OCI-LY3 (cell line): ENCODE measurements around the gene SMTN.

Experiments
- H2AFZ ChIP-seq: fragments of 200-600, 300-600 bp; shearing (Covaris generic); 2 replicates; pipeline ENCODE4 v1.6.0; 2014; ENCODE audit warnings: antibody characterized with exemption, low read depth, low read length
- H3K27ac ChIP-seq: fragments of 200-600, 300-600 bp; sonication (generic); 2 replicates; pipeline ENCODE4 v1.5.1; 2014; ENCODE audit warnings: mild to moderate bottlenecking, low read length, moderate library complexity, mixed read lengths
- H3K27me3 ChIP-seq: fragments of 200-600, 300-600 bp; sonication (generic); 2 replicates; pipeline ENCODE4 v1.6.1; 2014; ENCODE audit warnings: low read depth, low read length, mixed read lengths
- H3K36me3 ChIP-seq: fragments of 200-600, 300-600 bp; sonication (generic); replicated peaks from 2 replicates; pipeline ENCODE3; 2014; ENCODE audit warnings: low read depth, low read length, mixed read lengths
- H3K4me1 ChIP-seq: fragments of 300-600, 200-600 bp; sonication (generic); 2 replicates; pipeline ENCODE4 v1.6.1; 2014; ENCODE audit warnings: low read length, mixed read lengths
- H3K4me2 ChIP-seq: fragments of 200-600, 300-600 bp; sonication (generic); 2 replicates; pipeline ENCODE4 v1.6.1; 2014; ENCODE audit warnings: low read length, mixed read lengths
- H3K4me3 ChIP-seq: fragments of 300-600, 200-600 bp; sonication (generic); 2 replicates; pipeline ENCODE4 v1.5.1; 2014; ENCODE audit warnings: antibody characterized with exemption, mild to moderate bottlenecking, low read length, moderate library complexity
- H3K79me2 ChIP-seq: fragments of 300-600, 200-600 bp; shearing (Covaris generic); 2 replicates; pipeline ENCODE4 v1.6.1; 2014; ENCODE audit warnings: mild to moderate bottlenecking, low read length, mixed read lengths
- H3K9ac ChIP-seq: fragments of 300-600, 200-600 bp; shearing (Covaris generic); 2 replicates; pipeline ENCODE4 v1.6.0; 2014; ENCODE audit warnings: mild to moderate bottlenecking, low read length, moderate library complexity
- H3K9me3 ChIP-seq: fragments of 200-600, 300-600 bp; shearing (Covaris generic); 2 replicates; pipeline ENCODE4 v1.6.1; 2014; ENCODE audit warnings: low read length, mixed read lengths; ENCODE audit not compliant: insufficient read depth
- H4K20me1 ChIP-seq: fragments of 200-600, 300-600 bp; sonication (generic); 2 replicates; pipeline ENCODE4 v1.6.1; 2016; ENCODE audit warnings: low read length, mixed read lengths; ENCODE audit not compliant: insufficient read depth
- CTCF ChIP-seq: fragments of 200-600, 300-600 bp; sonication (generic); IDR thresholded peaks from 2 replicates; pipeline ENCODE4 v1.5.1; 2014; ENCODE audit warnings: antibody characterized with exemption, low read length, low read depth
- EZH2phosphoT487 ChIP-seq: fragments of 200-600 bp; shearing (Covaris generic); IDR thresholded peaks from 2 replicates; pipeline ENCODE4 v1.6.1; 2018; ENCODE audit warnings: antibody characterized with exemption, mixed run types, low read depth

SMTN gene

GRCh38 chr22:31083923-31084810 is 3.0 kb downstream of the SMTN start:
- peaks cover 38% of the 10 kb centered on the region for H3K4me1 ChIP-seq
- no peaks in the 10 kb centered on the region for H3K27me3 ChIP-seq
- no peaks in the 10 kb centered on the region for H4K20me1 ChIP-seq
- no peaks in the 10 kb centered on the region for H3K9me3 ChIP-seq
- peak overlapping the region; percentile 93 for H3K4me2 ChIP-seq
- H3K36me3 ChIP-seq: no peaks in the 10 kb centered on the region
- peak overlapping the region; percentile 95 for H3K4me3 ChIP-seq
- no peak for TF ChIP-seq EZH2phosphoT487
- peak overlapping the region; percentile 93 for H3K27ac ChIP-seq
- H2AFZ ChIP-seq: peak overlapping the region; percentile 43
- peaks cover 20% of the 10 kb centered on the region for H3K79me2 ChIP-seq
- peak overlapping the region; percentile 99 for H3K9ac ChIP-seq

- Histone ChIP-seq H3K9me3 (no peaks in the 10 kb centered on the region), H3K4me3 (peak overlapping the region; percentile 95), H3K79me2 (peaks cover 20% of the 10 kb centered on the region)
Measured at GRCh38 chr22:31084811-31085492, 3.8 kb downstream of the SMTN start.

DNA sequence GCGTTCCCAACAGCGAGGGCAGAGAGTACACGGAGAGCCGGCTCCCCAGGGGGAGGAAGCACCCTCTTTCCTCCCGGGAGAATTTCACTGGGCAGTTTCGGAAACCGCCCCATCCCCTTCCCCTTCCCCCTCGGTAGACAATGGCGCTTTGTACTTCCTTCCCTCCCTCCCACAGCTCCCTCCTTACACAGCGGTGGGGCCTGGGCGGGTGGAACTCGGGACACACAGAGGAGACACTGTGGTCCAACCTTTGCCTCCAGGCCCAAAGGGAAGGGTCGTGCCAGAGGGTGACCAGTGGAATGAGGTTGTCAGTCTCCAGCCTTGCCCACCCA is 4.3 kb downstream of the SMTN start:
- H4K20me1 ChIP-seq: no peaks in the 10 kb centered on the region
- TF ChIP-seq CTCF (no peak), EZH2phosphoT487 (no peak)
- H3K9me3 ChIP-seq: no peaks in the 10 kb centered on the region
- H3K27me3 ChIP-seq: no peaks in the 10 kb centered on the region
- peaks cover 43% of the 10 kb centered on the region for H3K4me1 ChIP-seq
- H3K4me2 ChIP-seq: peak overlapping the region; percentile 93
- peak overlapping the region; percentile 35 for H2AFZ ChIP-seq
- H3K36me3 ChIP-seq: no peaks in the 10 kb centered on the region
- peak overlapping the region; percentile 93 for H3K27ac ChIP-seq
- peak overlapping the region; percentile 95 for H3K4me3 ChIP-seq
- peak overlapping the region; percentile 99 for H3K9ac ChIP-seq
- H3K79me2 ChIP-seq: peaks cover 20% of the 10 kb centered on the region

More at GRCh38 chr22:31084811-31085492, 3.8 kb downstream of the SMTN start:
- Histone ChIP-seq H3K4me1 (peaks cover 45% of the 10 kb centered on the region), H2AFZ (peak overlapping the region; percentile 87), H4K20me1 (no peaks in the 10 kb centered on the region), H3K36me3 (no peaks in the 10 kb centered on the region), H3K9ac (peak overlapping the region; percentile 99), H3K27ac (peak overlapping the region; percentile 93), H3K27me3 (no peaks in the 10 kb centered on the region), H3K4me2 (peak overlapping the region; percentile 93)
- TF ChIP-seq CTCF (peak; percentile 94), EZH2phosphoT487 (no peak)

GRCh38 chr22:31085928-31086327 is 4.8 kb downstream of the SMTN start:
- no peak overlapping the region for H2AFZ ChIP-seq
- no peaks in the 10 kb centered on the region for H3K36me3 ChIP-seq
- H3K79me2 ChIP-seq: peaks cover 20% of the 10 kb centered on the region
- H3K27me3 ChIP-seq: no peaks in the 10 kb centered on the region
- no peaks in the 10 kb centered on the region for H3K9me3 ChIP-seq
- H4K20me1 ChIP-seq: no peaks in the 10 kb centered on the region
- H3K4me1 ChIP-seq: peaks cover 41% of the 10 kb centered on the region
- H3K27ac ChIP-seq: no peak overlapping the region
- H3K4me2 ChIP-seq: peak overlapping the region; percentile 93
- TF ChIP-seq EZH2phosphoT487: no peak
- no peak for TF ChIP-seq CTCF
- H3K9ac ChIP-seq: peak overlapping the region; percentile 99
- H3K4me3 ChIP-seq: peak overlapping the region; percentile 95
